Neural cell (in vitro differentiated cells): ENCODE measurements around the gene AP1M1. TPM values are rescaled to one million over a fixed set of nuclear protein-coding genes. Genes with fewer than 3 reads are reported as not detected.
"Not testable (repeated sequence)": the region's sequence is repeated elsewhere in the genome, so short reads cannot be mapped to it uniquely, and the experiment has no call there.

Experiments used
- H2AFZ ChIP-seq: fragments of 200-600, 300-800 bp; sonication (generic), shearing (Covaris generic); 2 replicates; pipeline ENCODE4 v1.6.0; 2014; ENCODE audit warnings: low read depth, mild to moderate bottlenecking, antibody characterized with exemption, low read length, moderate library complexity
- H3F3A ChIP-seq: fragments of 200-600 bp; shearing (Covaris generic); 2 replicates; pipeline ENCODE4 v1.6.1; 2016; ENCODE audit warnings: mild to moderate bottlenecking, moderate library complexity, mixed read lengths, antibody characterized with exemption, low read length; ENCODE audit not compliant: insufficient read depth, poor library complexity, severe bottlenecking
- H3K27ac ChIP-seq: fragments of 200-600, 300-800 bp; sonication (generic), shearing (Covaris generic); 2 replicates; pipeline ENCODE4 v1.5.1; 2014; ENCODE audit warnings: mild to moderate bottlenecking, low read length, moderate library complexity
- H3K27me3 ChIP-seq: fragments of 300-800, 200-600 bp; sonication (generic), shearing (Covaris generic); 2 replicates; pipeline ENCODE4 v1.6.0; 2014; ENCODE audit warnings: mild to moderate bottlenecking, low read depth, low read length, moderate library complexity; ENCODE audit not compliant: insufficient read depth
- H3K36me3 ChIP-seq: fragments of 300-800, 200-600 bp; sonication (generic), shearing (Covaris generic); 2 replicates; pipeline ENCODE4 v1.5.1; 2014; ENCODE audit warnings: mild to moderate bottlenecking, antibody characterized with exemption, low read length, moderate library complexity; ENCODE audit not compliant: insufficient read depth
- H3K4me2 ChIP-seq: fragments of 300-800, 200-600 bp; sonication (generic), shearing (Covaris generic); 2 replicates; pipeline ENCODE4 v1.6.0; 2014; ENCODE audit warnings: mild to moderate bottlenecking, low read length
- H3K4me3 ChIP-seq: fragments of 300-800, 200-600 bp; sonication (generic), shearing (Covaris generic); 2 replicates; pipeline ENCODE4 v1.5.1; 2014; ENCODE audit warnings: mild to moderate bottlenecking, low read length, moderate library complexity
- H3K79me2 ChIP-seq: fragments of 200-600 bp; shearing (Covaris generic); replicated peaks from 2 replicates; pipeline ENCODE4 v1.6.0; 2014; ENCODE audit warnings: mild to moderate bottlenecking, low read length, moderate library complexity; ENCODE audit not compliant: insufficient read depth
- H3K9ac ChIP-seq: fragments of 300-800, 200-600 bp; sonication (generic), shearing (Covaris generic); 2 replicates; pipeline ENCODE4 v1.6.1; 2016; ENCODE audit warnings: mild to moderate bottlenecking, low read length, mixed read lengths
- H3K9me2 ChIP-seq: fragments of 200-600 bp; shearing (Covaris generic); 2 replicates; pipeline ENCODE4 v1.6.1; 2016; ENCODE audit warnings: mild to moderate bottlenecking, low read length, mixed read lengths; ENCODE audit not compliant: insufficient read depth
- H3K9me3 ChIP-seq: fragments of 200-600, 300-800 bp; sonication (generic), shearing (Covaris generic); 2 replicates; pipeline ENCODE4 v1.6.1; 2016; ENCODE audit warnings: mild to moderate bottlenecking, mixed run types, low read length, moderate library complexity, mixed read lengths
- H4K20me1 ChIP-seq: fragments of 200-600 bp; shearing (Covaris generic); 2 replicates; pipeline ENCODE4 v1.6.1; 2016; ENCODE audit warnings: mild to moderate bottlenecking, mixed run types; ENCODE audit not compliant: insufficient read depth
- CTCF ChIP-seq: fragments of 450-650 bp; IDR thresholded peaks from 2 replicates; pipeline ENCODE4 v1.5.1; 2014; ENCODE audit warnings: antibody characterized with exemption, mild to moderate bottlenecking, moderate library complexity; ENCODE audit not compliant: poor library complexity, severe bottlenecking
- EP300 ChIP-seq: fragments of 450-650 bp; conservative IDR thresholded peaks from 2 replicates; pipeline ENCODE4 v1.6.1; 2014; ENCODE audit warnings: antibody characterized with exemption, mild to moderate bottlenecking, moderate library complexity; ENCODE audit not compliant: poor library complexity, severe bottlenecking
- EZH2 ChIP-seq: fragments of 200-600, 300-800 bp; shearing (Covaris generic), sonication (generic); IDR thresholded peaks from 2 replicates; pipeline ENCODE4 v1.6.1; 2014; ENCODE audit warnings: antibody characterized with exemption, low read length, borderline replicate concordance, mild to moderate bottlenecking; ENCODE audit not compliant: insufficient read depth, poor library complexity, severe bottlenecking
- MXI1 ChIP-seq: fragments of 450-650 bp; conservative IDR thresholded peaks from 2 replicates; pipeline ENCODE4 v1.6.1; 2014; ENCODE audit warnings: antibody characterized with exemption, mild to moderate bottlenecking; ENCODE audit not compliant: poor library complexity, severe bottlenecking
- POLR2AphosphoS5 ChIP-seq: IDR thresholded peaks from 2 replicates; pipeline ENCODE4 v1.6.1; 2012
- RAD21 ChIP-seq: fragments of 450-650 bp; conservative IDR thresholded peaks from 2 replicates; pipeline ENCODE4 v1.6.1; 2014; ENCODE audit warnings: antibody characterized with exemption, mild to moderate bottlenecking, moderate library complexity
- REST ChIP-seq: IDR thresholded peaks from 2 replicates; pipeline ENCODE4 v1.6.1; 2012; ENCODE audit warnings: borderline replicate concordance
- SMC3 ChIP-seq: fragments of 450-650 bp; conservative IDR thresholded peaks from 2 replicates; pipeline ENCODE4 v1.6.1; 2014; ENCODE audit warnings: antibody characterized with exemption, mild to moderate bottlenecking, moderate library complexity; ENCODE audit not compliant: poor library complexity
- TAF1 ChIP-seq: IDR thresholded peaks from 2 replicates; pipeline ENCODE4 v1.6.1; 2012; ENCODE audit warnings: low read depth
- polyA plus RNA-seq: library from polyadenylated mRNA; depleted of rRNA; stranded (reverse); fragments of >200 nt; gene quantifications from 2 replicates; pipeline ENCODE4 v1.2.3, GENCODE V29; 2014

Gene AP1M1
- polyA plus RNA-seq, 1 donor from 2014 or later = 81.4 TPM

- Histone ChIP-seq H3K9me2 (no peaks in the 10 kb centered on the region), H3F3A (no peaks in the 10 kb centered on the region), H3K27ac (no peak overlapping the region), H3K4me3 (no peak overlapping the region), H3K9me3 (no peaks in the 10 kb centered on the region), H3K4me2 (no peak overlapping the region), H3K79me2 (no peaks in the 10 kb centered on the region), H3K27me3 (no peaks in the 10 kb centered on the region), H2AFZ (no peak overlapping the region), H4K20me1 (no peaks in the 10 kb centered on the region), H3K9ac (no peak overlapping the region), H3K36me3 (no peaks in the 10 kb centered on the region)
- TF ChIP-seq RAD21 (no peak), SMC3 (no peak), MXI1 (no peak), REST (no peak), CTCF (no peak), TAF1 (no peak), EP300 (no peak), POLR2AphosphoS5 (no peak), EZH2 (no peak)
These were observed 21.8 kb upstream of the AP1M1 start for GRCh38 chr19:16175954-16176353.

- H3K4me3 ChIP-seq, H3K27ac ChIP-seq, H4K20me1 ChIP-seq, H3K9me2 ChIP-seq, H3K27me3 ChIP-seq, H2AFZ ChIP-seq, H3K4me2 ChIP-seq, H3F3A ChIP-seq, H3K9me3 ChIP-seq, H3K79me2 ChIP-seq, H3K36me3 ChIP-seq, H3K9ac ChIP-seq: not testable (repeated sequence)
These were observed 18.8 kb upstream of the AP1M1 start for GRCh38 chr19:16178866-16179265.

- Histone ChIP-seq H3F3A (no peaks in the 10 kb centered on the region), H3K79me2 (peaks cover 3% of the 10 kb centered on the region), H3K9ac (no peak overlapping the region), H3K4me2 (no peak overlapping the region), H2AFZ (no peak overlapping the region), H3K36me3 (no peaks in the 10 kb centered on the region), H3K9me2 (no peaks in the 10 kb centered on the region), H3K27ac (no peak overlapping the region), H3K9me3 (no peaks in the 10 kb centered on the region), H4K20me1 (no peaks in the 10 kb centered on the region), H3K4me3 (no peak overlapping the region), H3K27me3 (no peaks in the 10 kb centered on the region)
- TF ChIP-seq RAD21 (no peak), EZH2 (no peak), REST (no peak), MXI1 (no peak), SMC3 (no peak), EP300 (no peak), CTCF (no peak)
These were observed 17.1 kb upstream of the AP1M1 start for GRCh38 chr19:16180611-16181010.
